DOHH2 (cell line): ENCODE data around the gene TRMT44.

ENCODE experiments used
- EZH2phosphoT487 ChIP-seq: fragments of 200-600 bp; sonication (generic); IDR thresholded peaks from 2 replicates; pipeline ENCODE4 v1.6.1; 2017; ENCODE audit warnings: borderline replicate concordance, mild to moderate bottlenecking, antibody characterized with exemption, low read length, moderate library complexity, mixed read lengths
- TF ChIP-seq, protein P1 (sequence below): fragments of 200-600 bp; sonication (generic); IDR thresholded peaks from one replicate; pipeline ENCODE4 v1.5.1; 2014; ENCODE audit warnings: antibody characterized with exemption, mild to moderate bottlenecking, low read depth, low read length; ENCODE audit not compliant: poor library complexity, severe bottlenecking

DNA sequence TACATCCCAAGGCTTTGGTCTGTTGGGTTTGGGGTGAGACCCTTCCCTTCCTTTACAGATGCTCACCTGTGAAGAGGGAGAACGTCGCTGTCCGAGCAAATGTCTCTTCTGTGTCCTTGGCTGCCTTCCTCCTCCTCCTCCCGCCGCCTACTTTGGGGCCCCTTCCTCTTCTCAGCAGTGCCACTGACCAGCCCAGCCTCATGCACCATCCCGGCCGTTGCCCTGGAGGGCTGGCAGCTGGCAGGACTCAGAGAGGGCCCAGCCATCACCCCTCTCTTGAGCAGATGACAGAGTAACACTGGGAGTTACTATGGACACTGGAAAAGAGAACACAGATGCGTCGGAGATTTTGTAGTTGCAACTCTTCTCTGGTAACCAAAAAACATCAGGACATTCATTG lies 68.2 kb downstream of the TRMT44 start:
- TF ChIP-seq, protein P1, sequence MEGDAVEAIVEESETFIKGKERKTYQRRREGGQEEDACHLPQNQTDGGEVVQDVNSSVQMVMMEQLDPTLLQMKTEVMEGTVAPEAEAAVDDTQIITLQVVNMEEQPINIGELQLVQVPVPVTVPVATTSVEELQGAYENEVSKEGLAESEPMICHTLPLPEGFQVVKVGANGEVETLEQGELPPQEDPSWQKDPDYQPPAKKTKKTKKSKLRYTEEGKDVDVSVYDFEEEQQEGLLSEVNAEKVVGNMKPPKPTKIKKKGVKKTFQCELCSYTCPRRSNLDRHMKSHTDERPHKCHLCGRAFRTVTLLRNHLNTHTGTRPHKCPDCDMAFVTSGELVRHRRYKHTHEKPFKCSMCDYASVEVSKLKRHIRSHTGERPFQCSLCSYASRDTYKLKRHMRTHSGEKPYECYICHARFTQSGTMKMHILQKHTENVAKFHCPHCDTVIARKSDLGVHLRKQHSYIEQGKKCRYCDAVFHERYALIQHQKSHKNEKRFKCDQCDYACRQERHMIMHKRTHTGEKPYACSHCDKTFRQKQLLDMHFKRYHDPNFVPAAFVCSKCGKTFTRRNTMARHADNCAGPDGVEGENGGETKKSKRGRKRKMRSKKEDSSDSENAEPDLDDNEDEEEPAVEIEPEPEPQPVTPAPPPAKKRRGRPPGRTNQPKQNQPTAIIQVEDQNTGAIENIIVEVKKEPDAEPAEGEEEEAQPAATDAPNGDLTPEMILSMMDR, result no peak
- TF ChIP-seq EZH2phosphoT487, result no peak
